Neuron (in vitro differentiated cells): Measurements from ENCODE around the gene KATNAL1.
A peak's percentile ranks its signal among the peaks of the same experiment; 100 is the strongest.
"Not testable (repeated sequence)": the region's sequence is repeated elsewhere in the genome, so short reads cannot be mapped to it uniquely, and the experiment has no call there.

Experiments
- H2AFZ ChIP-seq: one replicate; pipeline ENCODE4 v1.6.1; 2013; ENCODE audit warnings: low read depth, mild to moderate bottlenecking, inconsistent platforms, low read length, moderate library complexity
- H3K27me3 ChIP-seq: one replicate; pipeline ENCODE4 v1.6.1; 2013; ENCODE audit warnings: low read length; ENCODE audit not compliant: insufficient read depth
- H3K36me3 ChIP-seq: one replicate; pipeline ENCODE4 v1.6.1; 2013; ENCODE audit warnings: low read length; ENCODE audit not compliant: insufficient read depth
- H3K4me1 ChIP-seq: one replicate; pipeline ENCODE4 v1.6.1; 2013; ENCODE audit warnings: low read length; ENCODE audit not compliant: insufficient read depth
- H3K4me3 ChIP-seq: 2 replicates; pipeline ENCODE4 v1.5.1; 2013; ENCODE audit warnings: mild to moderate bottlenecking, low read length, moderate library complexity
- H3K9me3 ChIP-seq: one replicate; pipeline ENCODE4 v1.6.1; 2013; ENCODE audit warnings: low read length

KATNAL1 gene

GRCh38 chr13:30259149-30259733 is 48.1 kb downstream of the KATNAL1 start:
- not testable (repeated sequence) for H3K36me3 ChIP-seq, H3K9me3 ChIP-seq

DNA sequence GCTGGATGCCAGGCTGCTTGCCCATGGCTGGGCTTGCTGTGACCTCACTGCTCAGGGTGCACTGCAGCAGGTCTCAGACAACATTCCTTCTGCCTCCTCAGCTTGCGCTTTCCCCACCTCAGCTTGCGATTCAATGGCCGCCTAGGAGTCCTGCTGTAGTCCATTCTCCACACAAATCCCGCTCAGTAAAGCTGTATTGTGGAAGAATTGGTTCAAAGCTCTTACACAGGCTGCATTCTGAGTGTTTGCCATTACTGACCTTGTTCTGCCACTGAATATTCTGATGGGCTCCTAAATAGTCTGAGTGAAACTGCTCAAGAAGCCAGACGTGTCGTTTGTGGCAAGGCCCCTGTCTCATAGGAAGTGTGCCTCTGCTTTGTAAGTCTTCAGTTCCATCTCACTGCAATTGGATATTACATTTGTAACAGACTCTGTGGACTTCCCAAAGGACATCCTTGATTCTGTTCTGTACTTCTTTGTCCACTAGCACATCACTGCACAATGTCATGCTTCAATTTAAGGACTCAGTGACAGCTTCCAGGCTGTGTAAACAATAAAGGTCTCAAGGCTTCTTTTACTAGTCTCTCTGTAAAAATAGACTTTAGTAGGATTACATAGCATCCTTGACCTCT is 49.8 kb downstream of the KATNAL1 start:
- Histone ChIP-seq H3K4me3 (peak overlapping the region; percentile 21), H3K36me3 (peaks cover 10% of the 10 kb centered on the region), H3K9me3 (no peaks in the 10 kb centered on the region), H3K27me3 (no peaks in the 10 kb centered on the region), H2AFZ (peak overlapping the region; percentile 14), H3K4me1 (peaks cover 24% of the 10 kb centered on the region)

More at GRCh38 chr13:30259149-30259733, 48.1 kb downstream of the KATNAL1 start:
- H3K4me3 ChIP-seq, H2AFZ ChIP-seq, H3K27me3 ChIP-seq: not testable (repeated sequence)
- H3K4me1 ChIP-seq, result peaks cover 24% of the 10 kb centered on the region

GRCh38 chr13:30256713-30257467 is 50.5 kb downstream of the KATNAL1 start:
- H2AFZ ChIP-seq, result no peak overlapping the region
- H3K36me3 ChIP-seq, result peaks cover 10% of the 10 kb centered on the region
- H3K9me3 ChIP-seq, result no peaks in the 10 kb centered on the region
- peak overlapping the region; percentile 21 for H3K4me3 ChIP-seq
- H3K27me3 ChIP-seq, result no peaks in the 10 kb centered on the region
- H3K4me1 ChIP-seq, result peaks cover 24% of the 10 kb centered on the region

- Histone ChIP-seq H3K36me3 (peaks cover 14% of the 10 kb centered on the region), H3K9me3 (no peaks in the 10 kb centered on the region), H3K4me1 (peaks cover 24% of the 10 kb centered on the region), H3K27me3 (no peaks in the 10 kb centered on the region), H3K4me3 (no peak overlapping the region), H2AFZ (no peak overlapping the region)
Measured at GRCh38 chr13:30255696-30256095, 51.7 kb downstream of the KATNAL1 start.

- Histone ChIP-seq H3K27me3 (no peaks in the 10 kb centered on the region), H3K9me3 (peaks cover 8% of the 10 kb centered on the region), H2AFZ (no peak overlapping the region), H3K4me3 (no peak overlapping the region), H3K4me1 (peaks cover 24% of the 10 kb centered on the region), H3K36me3 (peaks cover 17% of the 10 kb centered on the region)
Measured at GRCh38 chr13:30253830-30254229, 53.5 kb downstream of the KATNAL1 start.

- Histone ChIP-seq H3K4me1 (no peaks in the 10 kb centered on the region), H2AFZ (no peak overlapping the region), H3K4me3 (no peak overlapping the region), H3K9me3 (peaks cover 8% of the 10 kb centered on the region), H3K36me3 (peaks cover 7% of the 10 kb centered on the region), H3K27me3 (no peaks in the 10 kb centered on the region)
Measured at GRCh38 chr13:30247406-30247805, 59.9 kb downstream of the KATNAL1 start.

GRCh38 chr13:30241532-30241931 is 65.8 kb downstream of the KATNAL1 start:
- Histone ChIP-seq H3K4me1 (no peaks in the 10 kb centered on the region), H3K9me3 (no peaks in the 10 kb centered on the region), H3K27me3 (no peaks in the 10 kb centered on the region), H3K4me3 (no peak overlapping the region), H3K36me3 (peaks cover 11% of the 10 kb centered on the region), H2AFZ (no peak overlapping the region)

GRCh38 chr13:30240608-30241007 is 66.7 kb downstream of the KATNAL1 start:
- H3K27me3 ChIP-seq, result no peaks in the 10 kb centered on the region
- H3K4me1 ChIP-seq, result no peaks in the 10 kb centered on the region
- H2AFZ ChIP-seq, result no peak overlapping the region
- no peak overlapping the region for H3K4me3 ChIP-seq
- H3K9me3 ChIP-seq, result no peaks in the 10 kb centered on the region
- H3K36me3 ChIP-seq, result peaks cover 11% of the 10 kb centered on the region

DNA sequence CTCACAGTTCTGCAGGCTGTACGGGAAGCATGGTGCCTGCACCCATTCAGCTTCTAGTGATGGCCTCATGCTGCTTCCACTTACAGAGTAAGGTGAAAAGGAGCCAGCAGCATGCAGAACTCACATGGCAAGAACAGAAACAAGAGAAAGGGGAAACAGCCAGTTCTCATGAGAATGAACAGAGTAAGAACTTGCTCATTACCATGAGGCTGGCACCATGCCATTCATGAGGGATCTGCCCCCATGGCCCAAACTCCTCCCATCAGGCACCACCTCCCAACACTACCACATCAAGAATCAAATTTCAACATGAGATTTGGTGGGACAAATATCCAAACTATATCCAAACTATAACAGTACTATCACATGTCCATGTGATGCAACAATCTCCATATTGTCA is 72.1 kb downstream of the KATNAL1 start:
- Histone ChIP-seq H3K9me3 (peaks cover 5% of the 10 kb centered on the region), H2AFZ (no peak overlapping the region), H3K4me1 (peaks cover 17% of the 10 kb centered on the region), H3K4me3 (no peak overlapping the region), H3K36me3 (peaks cover 16% of the 10 kb centered on the region), H3K27me3 (no peaks in the 10 kb centered on the region)

GRCh38 chr13:30234619-30235162 is 72.7 kb downstream of the KATNAL1 start:
- Histone ChIP-seq H2AFZ (no peak overlapping the region), H3K9me3 (peaks cover 5% of the 10 kb centered on the region), H3K27me3 (no peaks in the 10 kb centered on the region), H3K36me3 (peaks cover 19% of the 10 kb centered on the region), H3K4me3 (no peak overlapping the region), H3K4me1 (peaks cover 17% of the 10 kb centered on the region)

- H3K27me3 ChIP-seq, result no peaks in the 10 kb centered on the region
- no peaks in the 10 kb centered on the region for H3K4me1 ChIP-seq
- H3K9me3 ChIP-seq, result peaks cover 14% of the 10 kb centered on the region
- H2AFZ ChIP-seq, result no peak overlapping the region
- H3K4me3 ChIP-seq, result no peak overlapping the region
- peaks cover 36% of the 10 kb centered on the region for H3K36me3 ChIP-seq
Measured at GRCh38 chr13:30224732-30225131, 82.6 kb downstream of the KATNAL1 start.

- no peaks in the 10 kb centered on the region for H3K4me1 ChIP-seq
- peaks cover 14% of the 10 kb centered on the region for H3K9me3 ChIP-seq
- no peak overlapping the region for H2AFZ ChIP-seq
- H3K36me3 ChIP-seq, result peaks cover 29% of the 10 kb centered on the region
- no peaks in the 10 kb centered on the region for H3K27me3 ChIP-seq
- no peak overlapping the region for H3K4me3 ChIP-seq
Measured at GRCh38 chr13:30222254-30222653, 85.1 kb downstream of the KATNAL1 start.

- Histone ChIP-seq H3K36me3 (peaks cover 9% of the 10 kb centered on the region), H2AFZ (no peak overlapping the region), H3K27me3 (no peaks in the 10 kb centered on the region), H3K9me3 (peaks cover 6% of the 10 kb centered on the region), H3K4me1 (no peaks in the 10 kb centered on the region), H3K4me3 (no peak overlapping the region)
Measured at GRCh38 chr13:30216111-30216510, 91.2 kb downstream of the KATNAL1 start.
